GM18858 (cell line): ENCODE data around the gene TSHZ3.

Experiments
- ATAC-seq: cut with Tn5 transposase; IDR thresholded peaks from one replicate; pipeline ENCODE4 v1.9.1; 2021; ENCODE audit not compliant: unreplicated experiment

TSHZ3 gene

DNA sequence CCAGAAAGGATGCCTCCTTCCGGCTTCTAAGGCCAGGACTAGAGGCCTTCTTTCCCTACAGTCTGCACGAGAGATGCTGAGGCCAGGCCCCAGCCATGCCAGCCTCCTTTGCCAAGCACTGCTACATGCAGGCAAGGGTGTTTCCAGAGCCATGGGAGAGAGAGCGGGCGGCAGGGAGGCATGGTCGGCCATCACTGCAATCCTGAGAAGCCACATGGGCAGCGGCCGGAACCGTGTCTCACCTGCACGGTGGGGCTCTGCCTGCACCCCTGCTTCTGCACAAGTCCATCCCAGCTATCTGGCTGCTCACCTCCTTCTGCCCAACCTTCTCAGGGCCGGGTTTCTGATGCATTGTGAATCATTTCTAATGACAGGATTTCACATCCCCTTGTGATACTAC lies 35.1 kb downstream of the TSHZ3 start:
- no peak for ATAC-seq

- ATAC-seq = no peak
Observed at GRCh38 chr19:31313291-31314030, 35.8 kb downstream of the TSHZ3 start.

DNA sequence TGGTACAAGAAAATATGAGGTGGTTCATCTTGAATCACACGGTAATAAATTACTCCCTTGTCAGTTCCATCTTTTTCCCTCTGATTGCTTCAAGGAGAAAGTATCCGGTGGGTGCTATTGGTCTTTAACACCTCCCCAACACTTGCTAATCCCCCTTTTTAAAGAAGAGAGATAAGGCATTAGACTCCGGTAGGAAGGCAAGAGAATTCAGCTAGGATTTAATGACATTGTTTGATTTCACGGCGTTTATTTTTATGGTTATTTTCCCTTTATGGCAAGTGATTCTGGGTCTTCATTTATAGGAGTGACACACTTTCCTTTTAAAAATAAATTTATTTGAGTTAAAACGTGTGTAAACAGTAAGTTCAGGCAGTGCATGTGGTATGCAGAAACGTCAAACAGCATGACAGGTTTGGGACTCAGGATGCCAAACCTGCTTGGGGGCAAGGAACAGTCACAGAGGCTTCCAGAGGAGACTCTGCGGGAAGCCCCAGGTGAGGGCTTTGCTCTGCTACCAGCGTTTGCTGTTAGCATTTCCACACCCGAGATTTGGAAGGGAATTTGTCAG lies 36.5 kb downstream of the TSHZ3 start:
- ATAC-seq = no peak

- ATAC-seq = no peak
Observed at GRCh38 chr19:31312009-31312676, 37.1 kb downstream of the TSHZ3 start.

GRCh38 chr19:31310432-31311133 lies 38.7 kb downstream of the TSHZ3 start:
- ATAC-seq = no peak

GRCh38 chr19:31308781-31309180 lies 40.5 kb downstream of the TSHZ3 start:
- no peak for ATAC-seq

DNA sequence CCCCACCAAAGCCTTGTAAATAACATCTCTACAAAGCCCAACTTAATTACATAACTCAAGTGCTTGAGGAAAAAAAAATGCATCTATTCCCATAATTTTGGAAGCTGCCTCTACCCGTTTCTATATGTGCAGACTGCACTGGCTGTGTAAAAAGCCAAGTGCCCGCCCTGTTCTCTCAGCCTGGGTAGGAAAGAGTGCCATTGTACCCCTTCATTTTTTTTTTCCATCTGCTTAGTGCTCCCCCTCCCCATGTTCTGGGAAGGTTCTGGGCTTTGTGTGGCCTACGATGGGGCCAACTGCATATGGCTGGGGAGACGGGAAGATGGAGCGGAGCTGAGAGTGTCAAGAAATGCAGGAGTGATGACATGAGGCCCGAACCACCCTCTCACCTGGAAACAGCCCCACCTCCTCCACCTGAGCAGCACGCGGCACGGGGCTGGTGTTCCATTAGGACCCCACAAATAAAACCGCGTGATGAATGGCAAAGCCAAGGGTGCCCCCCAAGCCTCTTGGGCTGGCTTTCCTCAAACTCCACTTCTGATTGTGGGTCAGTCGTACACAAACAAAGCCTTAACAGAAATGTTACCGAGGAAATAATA lies 42.1 kb downstream of the TSHZ3 start:
- no peak for ATAC-seq

DNA sequence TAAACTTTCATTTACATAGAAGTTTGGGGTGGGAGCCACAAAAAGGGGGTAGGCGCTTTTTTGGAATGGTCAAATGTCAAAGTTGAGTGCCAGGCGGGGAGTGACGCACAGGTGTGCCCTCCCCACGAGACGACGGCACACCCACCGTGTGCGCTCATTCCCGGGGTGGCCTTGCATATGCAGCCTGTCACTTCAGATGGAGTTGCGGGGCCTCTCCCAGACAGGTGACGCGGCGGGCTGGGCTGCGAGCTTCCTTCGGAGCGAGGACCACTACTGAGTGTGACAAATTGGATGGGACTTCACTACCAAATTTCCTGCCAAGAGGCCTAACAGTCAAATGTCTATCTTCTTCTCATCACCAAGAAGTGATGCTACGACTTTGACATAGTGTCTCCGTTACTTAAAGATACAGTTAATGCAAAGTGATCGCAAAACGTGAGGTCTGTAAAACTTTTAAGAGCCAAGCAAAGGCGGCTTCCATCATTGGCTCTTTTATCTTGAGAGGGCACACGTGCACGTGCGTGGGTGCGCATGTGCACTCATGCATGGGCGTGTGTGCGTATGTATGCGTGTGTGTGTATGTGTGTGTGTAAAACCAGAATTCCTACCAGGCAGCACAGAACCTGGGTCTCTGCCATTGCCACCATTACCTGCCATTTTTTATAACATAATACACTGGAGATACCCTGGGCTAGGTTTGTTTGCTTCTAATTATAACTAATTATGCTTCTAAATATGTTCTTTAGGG lies 43.1 kb downstream of the TSHZ3 start:
- no peak for ATAC-seq

DNA sequence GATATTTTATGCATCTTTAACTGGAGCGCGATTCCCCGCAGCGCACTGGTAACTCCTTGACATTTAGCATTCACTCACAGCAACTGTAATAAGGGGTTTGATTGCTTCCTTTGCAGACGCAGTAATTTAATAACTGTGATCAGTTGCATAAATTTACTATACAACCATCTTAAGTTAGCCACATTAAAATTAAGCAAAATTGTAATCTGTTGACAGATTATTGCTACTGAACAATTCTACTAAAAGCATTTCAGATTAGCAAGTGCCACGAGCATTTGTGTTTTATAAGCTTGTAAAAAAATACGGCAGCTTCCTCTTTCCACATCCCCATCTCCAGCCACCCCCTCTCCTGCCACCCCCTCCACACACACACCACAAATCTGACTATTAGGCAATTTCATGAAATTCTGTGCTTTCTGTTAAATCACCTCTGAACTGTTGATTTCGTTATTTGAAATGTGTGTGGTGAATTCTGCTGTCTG lies 44.4 kb downstream of the TSHZ3 start:
- ATAC-seq = no peak

DNA sequence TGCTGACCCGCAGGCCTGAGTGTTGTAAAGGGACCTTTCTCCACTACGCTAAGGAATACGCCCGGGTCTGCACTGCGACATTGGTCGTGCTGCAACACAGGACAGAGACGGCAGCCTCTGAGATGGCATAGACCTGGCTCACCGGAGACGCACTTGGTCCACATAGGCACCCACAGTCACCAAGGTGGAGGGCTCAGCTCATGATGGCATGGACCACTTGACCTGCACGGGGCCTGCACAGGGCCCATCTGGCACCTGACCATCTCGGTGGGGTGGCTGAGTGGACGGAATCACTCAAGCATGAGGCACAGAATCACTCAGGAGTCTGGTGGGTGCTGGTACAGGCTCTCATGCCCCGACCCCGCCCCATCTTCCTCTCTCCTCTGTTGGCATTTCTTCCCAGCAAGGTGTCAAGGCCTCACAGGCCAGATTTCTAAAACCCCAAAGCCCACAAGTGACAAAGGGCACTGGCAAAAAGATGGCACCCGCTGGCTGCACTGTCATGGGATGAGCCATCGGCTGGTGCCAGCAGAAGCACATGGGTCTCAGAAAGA lies 45.9 kb downstream of the TSHZ3 start:
- ATAC-seq = no peak

DNA sequence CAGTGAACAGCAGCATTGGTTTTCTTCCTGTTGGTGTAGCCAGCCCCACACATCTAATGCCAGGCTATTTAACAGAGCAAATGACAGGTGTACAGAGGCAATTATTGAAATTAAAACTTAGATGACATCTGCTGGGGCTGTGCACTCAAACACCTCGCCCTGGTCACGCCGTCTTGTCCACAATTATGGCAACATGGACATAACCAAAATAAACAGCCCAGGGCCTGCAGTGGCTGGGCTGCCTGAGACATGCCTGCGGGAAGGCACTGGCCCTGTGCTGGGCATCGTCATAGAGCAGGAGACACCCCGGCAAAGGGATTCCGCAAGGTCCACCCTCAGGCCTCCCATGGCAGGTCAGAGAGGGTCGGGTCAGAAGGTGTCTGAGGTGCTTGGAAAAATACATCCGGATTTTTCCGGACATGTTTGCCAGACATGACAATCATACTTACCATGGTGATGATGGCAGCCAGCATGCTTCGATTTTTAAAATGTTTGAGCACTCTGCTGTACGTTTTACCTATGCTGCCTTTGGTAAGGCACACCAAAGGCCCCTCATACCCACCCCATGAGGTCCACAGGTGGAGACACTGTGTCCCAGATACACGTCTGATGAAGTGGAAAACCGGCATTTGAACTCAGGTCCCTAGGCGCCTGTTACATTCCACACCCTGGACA lies 47.8 kb downstream of the TSHZ3 start:
- ATAC-seq = no peak

GRCh38 chr19:31300422-31300821 lies 48.8 kb downstream of the TSHZ3 start:
- ATAC-seq = no peak

- ATAC-seq = no peak
Observed at GRCh38 chr19:31299665-31300064, 49.6 kb downstream of the TSHZ3 start.

DNA sequence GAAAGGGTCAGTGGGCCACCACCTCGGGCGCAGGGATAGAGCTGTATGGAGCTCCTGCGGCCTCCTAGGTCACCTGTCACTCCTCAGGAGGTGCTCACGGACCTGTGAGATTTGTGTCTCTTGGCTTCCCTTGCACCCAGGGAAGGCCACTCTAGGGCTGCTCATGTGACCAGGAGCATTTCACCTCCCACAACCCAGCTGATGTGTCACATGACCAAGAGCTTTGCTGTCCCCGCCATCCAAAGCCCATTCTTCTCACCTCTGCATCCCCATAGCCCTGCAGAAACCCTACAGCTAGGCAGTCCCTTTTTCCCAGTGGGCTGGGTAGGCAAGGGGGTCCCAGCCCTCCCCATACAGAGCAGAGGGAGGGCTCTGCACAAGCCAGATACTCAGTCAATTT lies 51.2 kb downstream of the TSHZ3 start:
- no peak for ATAC-seq

- ATAC-seq = no peak
Observed at GRCh38 chr19:31296741-31297390, 52.4 kb downstream of the TSHZ3 start.

DNA sequence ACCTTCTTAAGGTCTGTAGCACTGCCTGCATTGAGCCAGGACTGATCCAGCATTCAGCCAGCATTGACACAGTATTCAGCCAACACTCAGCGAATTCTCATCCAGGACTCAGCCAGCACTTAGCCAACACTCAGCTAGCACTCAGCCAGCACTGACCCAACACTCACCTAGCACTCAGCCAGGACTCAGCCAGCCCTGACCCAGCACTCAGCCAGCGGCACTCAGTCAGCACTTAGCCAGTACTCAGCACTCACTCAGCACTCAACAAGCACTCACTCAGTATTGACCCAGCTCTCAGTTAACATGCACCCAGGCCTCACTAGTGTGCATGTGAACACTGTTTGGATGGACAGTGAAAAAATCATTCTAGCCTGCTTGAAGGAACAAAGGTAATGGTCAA lies 55.0 kb downstream of the TSHZ3 start:
- ATAC-seq = no peak

DNA sequence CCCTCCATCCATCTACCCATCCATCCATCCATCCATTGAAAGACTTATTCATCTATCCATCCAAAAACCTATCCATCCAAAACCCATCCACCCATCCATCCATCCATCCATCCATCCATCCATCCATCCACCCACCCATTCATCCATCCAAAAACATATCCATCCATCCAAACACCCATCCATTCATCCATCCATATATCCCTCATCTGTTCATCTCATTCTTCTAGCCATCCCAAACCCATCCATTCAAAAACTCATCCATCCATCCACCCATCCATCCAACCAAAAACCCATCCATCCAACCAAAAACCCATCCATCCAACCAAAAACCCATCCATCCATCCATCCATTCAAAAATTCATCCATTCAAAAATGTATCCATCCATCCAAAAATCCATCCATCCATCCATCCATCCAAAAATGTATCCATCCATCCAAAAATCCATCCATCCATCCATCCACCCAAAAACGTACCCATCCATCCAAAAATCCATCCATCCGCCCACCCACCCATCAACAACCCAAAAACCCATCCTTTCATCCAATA lies 56.5 kb downstream of the TSHZ3 start:
- no peak for ATAC-seq

- no peak for ATAC-seq
Observed at GRCh38 chr19:31290931-31291590, 58.2 kb downstream of the TSHZ3 start.
